HepG2 (cell line): ENCODE results near the gene LAG3. TPM values are rescaled to one million over a fixed set of nuclear protein-coding genes. Genes with fewer than 3 reads are reported as not detected.
A peak's percentile ranks its signal among the peaks of the same experiment; 100 is the strongest.

ENCODE experiments used
- JUNB ChIP-seq: sonication (generic); formaldehyde crosslinking; IDR thresholded peaks from 2 replicates; pipeline ENCODE4 v1.8.0; 2022; ENCODE audit warnings: missing genetic modification reagents, mild to moderate bottlenecking, borderline replicate concordance
- KLF11 ChIP-seq: IDR thresholded peaks from 2 replicates; pipeline ENCODE4 v1.6.1; 2016; ENCODE audit warnings: missing compliant biosample characterization
- PHF20 ChIP-seq: sonication (generic); formaldehyde crosslinking; IDR thresholded peaks from 2 replicates; pipeline ENCODE4 v1.5.0; 2020; ENCODE audit warnings: mild to moderate bottlenecking, missing genetic modification reagents
- SP4 ChIP-seq: sonication (generic); formaldehyde crosslinking; IDR thresholded peaks from 2 replicates; pipeline ENCODE4 v1.8.1; 2023; ENCODE audit warnings: mild to moderate bottlenecking, missing genetic modification reagents
- TARDBP ChIP-seq: sonication (generic); formaldehyde crosslinking; IDR thresholded peaks from 2 replicates; pipeline ENCODE4 v1.8.0; 2022; ENCODE audit warnings: mild to moderate bottlenecking, missing genetic modification reagents
- ZBED4 ChIP-seq: sonication (generic); formaldehyde crosslinking; IDR thresholded peaks from 2 replicates; pipeline ENCODE4 v1.4.0; 2020; ENCODE audit warnings: missing genetic modification reagents, borderline replicate concordance
- ZBTB25 ChIP-seq: IDR thresholded peaks from 2 replicates; pipeline ENCODE4 v1.6.1; 2018; ENCODE audit warnings: missing genetic modification reagents
- ZBTB42 ChIP-seq: sonication (generic); formaldehyde crosslinking; IDR thresholded peaks from 2 replicates; pipeline ENCODE4 v1.5.0; 2020; ENCODE audit warnings: mild to moderate bottlenecking, missing genetic modification reagents
- ZKSCAN5 ChIP-seq: sonication (generic); formaldehyde crosslinking; IDR thresholded peaks from 2 replicates; pipeline ENCODE4 v1.5.1; 2020; ENCODE audit warnings: mild to moderate bottlenecking, missing genetic modification reagents
- ZNF30 ChIP-seq: sonication (generic); formaldehyde crosslinking; IDR thresholded peaks from 2 replicates; pipeline ENCODE4 v1.5.0; 2020; ENCODE audit warnings: mild to moderate bottlenecking, missing genetic modification reagents
- ZNF432 ChIP-seq: sonication (generic); formaldehyde crosslinking; IDR thresholded peaks from 2 replicates; pipeline ENCODE4 v1.5.0; 2020; ENCODE audit warnings: missing genetic modification reagents, mild to moderate bottlenecking, borderline replicate concordance
- ZNF549 ChIP-seq: sonication (generic); formaldehyde crosslinking; IDR thresholded peaks from 2 replicates; pipeline ENCODE4 v1.5.0; 2020; ENCODE audit warnings: missing genetic modification reagents
- ZNF550 ChIP-seq: sonication (generic); formaldehyde crosslinking; IDR thresholded peaks from 2 replicates; pipeline ENCODE4 v1.4.0; 2020; ENCODE audit warnings: mild to moderate bottlenecking, missing genetic modification reagents, borderline replicate concordance
- ZNF670 ChIP-seq: sonication (generic); formaldehyde crosslinking; IDR thresholded peaks from 2 replicates; pipeline ENCODE4 v1.8.0; 2022; ENCODE audit warnings: mild to moderate bottlenecking, missing genetic modification reagents, borderline replicate concordance
- ZNF772 ChIP-seq: sonication (generic); formaldehyde crosslinking; IDR thresholded peaks from 2 replicates; pipeline ENCODE4 v1.5.0; 2020; ENCODE audit warnings: mild to moderate bottlenecking, missing genetic modification reagents
- ZNF792 ChIP-seq: IDR thresholded peaks from 2 replicates; pipeline ENCODE4 v1.6.1; 2016
- polyA plus RNA-seq, 8 experiments: library from polyadenylated mRNA; depleted of rRNA in 3 of 8; stranded (reverse) in 7 of 8; unstranded in 1 of 8; fragments of >200 nt; fragmentation: Illumina TruSeq in 4 of 8; extraction: Trizol in 4 of 8; gene quantifications; 2 replicates each; pipeline versions ENCODE4 v1.2.1 to v1.2.3, GENCODE V29; 2011 to 2016; ENCODE audit warnings: low read depth in 4 of 8, missing spikeins in 1 of 8, mixed read lengths in 1 of 8; ENCODE audit not compliant: insufficient read depth in 1 of 8
- total RNA-seq, 5 experiments: library from RNA; depleted of rRNA; stranded (reverse); fragments of >200 nt; fragmentation: Illumina TruSeq; extraction: Trizol; gene quantifications; 2 replicates each; pipeline ENCODE4 v1.2.3, GENCODE V29; 2016; ENCODE audit warnings: low read depth in 1 of 5
- TF ChIP-seq, protein P1 (sequence below), 2 experiments: sonication (generic) in 1 of 2; formaldehyde crosslinking in 1 of 2; IDR thresholded peaks; 2 replicates each; pipeline versions ENCODE4 v1.5.1 to v1.6.1; 2011 to 2020; ENCODE audit warnings: borderline replicate concordance in 1 of 2, low read depth in 1 of 2, low read length in 1 of 2, mild to moderate bottlenecking in 1 of 2, missing genetic modification reagents in 1 of 2, moderate library complexity in 1 of 2
- TF ChIP-seq, protein P2 (sequence below): sonication (generic); formaldehyde crosslinking; IDR thresholded peaks from 2 replicates; pipeline ENCODE4 v1.8.1; 2023; ENCODE audit warnings: mild to moderate bottlenecking, missing genetic modification reagents

LAG3 gene
- total and polyA plus RNA-seq, 2 of the 13 experiments (the other 11 are each of a cell fraction or from before 2014, with no cell fraction given) = 0.11 to 0.26 TPM

DNA sequence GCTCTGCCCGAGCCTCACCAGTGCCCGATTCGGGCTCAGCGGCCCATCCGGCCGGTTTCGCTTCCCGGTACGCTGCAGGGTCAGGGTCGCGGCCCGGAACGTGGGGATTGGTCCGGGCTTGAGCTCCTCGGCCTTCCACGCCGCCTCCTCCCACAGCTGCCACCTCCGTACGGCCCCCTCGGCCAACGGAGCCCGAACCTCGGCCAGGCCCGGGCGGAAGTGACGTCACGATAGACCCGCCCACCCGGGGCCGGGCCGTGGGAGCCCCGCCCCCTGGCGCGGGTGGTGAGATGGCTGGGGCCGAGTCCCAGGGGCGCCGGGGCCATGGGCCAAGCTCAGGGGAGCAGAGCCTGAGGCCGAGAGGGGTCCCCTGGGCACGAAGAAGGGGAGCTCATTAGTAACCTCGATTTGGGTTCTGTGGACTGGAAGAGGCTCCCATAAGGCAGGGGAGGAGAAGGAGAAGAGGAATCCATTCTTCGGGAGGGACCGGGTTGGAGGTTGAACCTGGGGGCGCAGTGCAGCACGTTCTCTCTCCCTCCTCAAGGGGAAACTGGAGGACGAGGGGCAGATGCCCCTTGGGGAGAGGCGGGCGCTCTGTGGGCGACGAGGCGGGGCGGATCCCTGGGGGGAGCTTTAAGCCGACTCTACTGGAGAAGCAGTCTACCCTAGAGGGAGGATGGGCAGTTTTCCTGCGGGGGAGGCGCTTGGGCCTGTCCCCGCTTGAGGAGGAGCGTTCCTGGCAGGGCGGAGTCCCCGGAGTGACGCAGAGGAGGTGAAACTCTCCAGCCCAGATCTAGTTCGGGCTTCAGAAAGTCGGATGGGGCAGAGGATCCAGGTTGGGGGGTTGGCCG is 19.2 kb upstream of the LAG3 start, which contains the start of gene MLF2 (continued):
- TF ChIP-seq, protein P1, sequence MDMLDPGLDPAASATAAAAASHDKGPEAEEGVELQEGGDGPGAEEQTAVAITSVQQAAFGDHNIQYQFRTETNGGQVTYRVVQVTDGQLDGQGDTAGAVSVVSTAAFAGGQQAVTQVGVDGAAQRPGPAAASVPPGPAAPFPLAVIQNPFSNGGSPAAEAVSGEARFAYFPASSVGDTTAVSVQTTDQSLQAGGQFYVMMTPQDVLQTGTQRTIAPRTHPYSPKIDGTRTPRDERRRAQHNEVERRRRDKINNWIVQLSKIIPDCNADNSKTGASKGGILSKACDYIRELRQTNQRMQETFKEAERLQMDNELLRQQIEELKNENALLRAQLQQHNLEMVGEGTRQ (IDR thresholded peaks at IDR 0.05; ENCODE audit: low read depth, low read length) = no peak
- TF ChIP-seq, protein P1 (CRISPR knock-in tag; IDR thresholded peaks at IDR 0.05; ENCODE audit: borderline replicate concordance) = no peak; the same call in 1 of the 2 replicates
- TF ChIP-seq TARDBP = peak; percentile 86
- TF ChIP-seq ZNF772 (CRISPR knock-in tag) = peak; percentile 87
- TF ChIP-seq ZBTB42 (CRISPR knock-in tag) = no peak
- TF ChIP-seq ZNF549 (CRISPR knock-in tag) = no peak
- TF ChIP-seq ZKSCAN5 (CRISPR knock-in tag) = peak; percentile 82
- 0 out of 2 replicates have a peak, but pooled peaks have one; percentile 74 for TF ChIP-seq ZNF670 (CRISPR knock-in tag)
- no peak for TF ChIP-seq ZNF432 (CRISPR knock-in tag)
- TF ChIP-seq JUNB = no peak
- TF ChIP-seq ZNF30 = peak; percentile 64; the same call in 1 of the 2 replicates
- TF ChIP-seq ZNF792 (CRISPR knock-in tag) = peak; percentile 12
- TF ChIP-seq, protein P2, sequence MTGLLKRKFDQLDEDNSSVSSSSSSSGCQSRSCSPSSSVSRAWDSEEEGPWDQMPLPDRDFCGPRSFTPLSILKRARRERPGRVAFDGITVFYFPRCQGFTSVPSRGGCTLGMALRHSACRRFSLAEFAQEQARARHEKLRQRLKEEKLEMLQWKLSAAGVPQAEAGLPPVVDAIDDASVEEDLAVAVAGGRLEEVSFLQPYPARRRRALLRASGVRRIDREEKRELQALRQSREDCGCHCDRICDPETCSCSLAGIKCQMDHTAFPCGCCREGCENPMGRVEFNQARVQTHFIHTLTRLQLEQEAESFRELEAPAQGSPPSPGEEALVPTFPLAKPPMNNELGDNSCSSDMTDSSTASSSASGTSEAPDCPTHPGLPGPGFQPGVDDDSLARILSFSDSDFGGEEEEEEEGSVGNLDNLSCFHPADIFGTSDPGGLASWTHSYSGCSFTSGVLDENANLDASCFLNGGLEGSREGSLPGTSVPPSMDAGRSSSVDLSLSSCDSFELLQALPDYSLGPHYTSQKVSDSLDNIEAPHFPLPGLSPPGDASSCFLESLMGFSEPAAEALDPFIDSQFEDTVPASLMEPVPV (CRISPR knock-in tag) = peak; percentile 12; the same call in 1 of the 2 replicates
- no peak for TF ChIP-seq ZNF550 (CRISPR knock-in tag)
- 0 out of 2 replicates have a peak, but pooled peaks have one; percentile 38 for TF ChIP-seq ZBTB25 (CRISPR knock-in tag)
- TF ChIP-seq SP4 (CRISPR knock-in tag) = peak; percentile 94
- no peak; the same call in 1 of the 2 replicates for TF ChIP-seq PHF20 (CRISPR knock-in tag)
- TF ChIP-seq ZBED4 (CRISPR knock-in tag) = peak; percentile 80
- no peak for TF ChIP-seq KLF11 (CRISPR knock-in tag)
